GM12878 (cell line): ENCODE data around the gene WWOX.

Experiments used
- CHD4 ChIP-seq: fragments of 200-600 bp; sonication (generic); IDR thresholded peaks from 2 replicates; pipeline ENCODE4 v1.6.1; 2016; ENCODE audit warnings: mild to moderate bottlenecking
- CTCF ChIP-seq, 3 experiments: IDR thresholded peaks in 2 of 3; conservative IDR thresholded peaks in 1 of 3; 2 replicates each; pipeline ENCODE4 v1.5.1; 2011; ENCODE audit warnings: low read depth in 3 of 3, low read length in 3 of 3, mild to moderate bottlenecking in 3 of 3, control low read depth in 2 of 3, moderate library complexity in 2 of 3, inconsistent platforms in 1 of 3, mixed read lengths in 1 of 3; ENCODE audit not compliant: control insufficient read depth in 2 of 3, insufficient read depth in 1 of 3; ENCODE audit errors: extremely low read depth in 1 of 3
- FOS ChIP-seq: IDR thresholded peaks from 3 replicates; pipeline ENCODE4 v1.6.1; 2011; ENCODE audit warnings: borderline replicate concordance; ENCODE audit not compliant: insufficient read length; ENCODE audit errors: extremely low read depth
- JUND ChIP-seq: IDR thresholded peaks from 2 replicates; pipeline ENCODE4 v1.6.1; 2012; ENCODE audit warnings: low read depth, mild to moderate bottlenecking, low read length, improper control_type of control experiment, moderate library complexity
- KAT2A ChIP-seq: conservative IDR thresholded peaks from 2 replicates; pipeline ENCODE4 v1.6.1; 2011; ENCODE audit warnings: low read depth, low read length; ENCODE audit not compliant: control insufficient read depth
- MEF2A ChIP-seq: IDR thresholded peaks from 2 replicates; pipeline ENCODE4 v1.6.1; 2011; ENCODE audit warnings: low read depth, mild to moderate bottlenecking, low read length, moderate library complexity; ENCODE audit not compliant: insufficient read depth
- MLLT1 ChIP-seq: fragments of 450-650 bp; IDR thresholded peaks from 2 replicates; pipeline ENCODE4 v1.6.1; 2016; ENCODE audit warnings: mild to moderate bottlenecking
- NR2C2 ChIP-seq: IDR thresholded peaks from 2 replicates; pipeline ENCODE4 v1.6.1; 2011; ENCODE audit warnings: borderline replicate concordance, low read depth; ENCODE audit not compliant: control insufficient read depth, insufficient read length
- POLR2A ChIP-seq: IDR thresholded peaks from 2 replicates; pipeline ENCODE4 v1.6.1; 2011; ENCODE audit warnings: low read depth, mild to moderate bottlenecking, low read length
- POLR2AphosphoS5 ChIP-seq: IDR thresholded peaks from 2 replicates; pipeline ENCODE4 v1.6.1; 2011; ENCODE audit warnings: mild to moderate bottlenecking, low read length, inconsistent platforms
- PRDM15 ChIP-seq: fragments of 450-650 bp; formaldehyde crosslinking; IDR thresholded peaks from 2 replicates; pipeline ENCODE4 v1.4.0; 2020; ENCODE audit warnings: mild to moderate bottlenecking, moderate library complexity
- SMC3 ChIP-seq: IDR thresholded peaks from 2 replicates; pipeline ENCODE4 v1.6.1; 2011; ENCODE audit warnings: low read length, improper control_type of control experiment, borderline replicate concordance
- ZNF274 ChIP-seq: IDR thresholded peaks from one replicate; pipeline ENCODE4 v1.8.0; 2011; ENCODE audit not compliant: insufficient read length, insufficient read depth

- TF ChIP-seq JUND (no peak), KAT2A (no peak), POLR2A (no peak), ZNF274 (no peak), PRDM15 (CRISPR knock-in tag) (no peak), POLR2AphosphoS5 (no peak), CTCF (IDR thresholded peaks at IDR 0.05 in 2 of 3, conservative IDR thresholded peaks at IDR 0.05 in 1 of 3; ENCODE audit: control insufficient read depth in 2 of 3, extremely low read depth in 1 of 3, insufficient read depth in 1 of 3, low read depth in 3 of 3, low read length in 3 of 3) (no peak), MLLT1 (no peak), FOS (no peak), CHD4 (no peak), MEF2A (no peak), SMC3 (no peak), NR2C2 (no peak)
Observed at GRCh38 chr16:78902321-78902720, 802.9 kb downstream of the WWOX start.
